GM12892 (cell line): ENCODE measurements around the gene MKX.

Source experiments
- POLR2A ChIP-seq: IDR thresholded peaks from 2 replicates; pipeline ENCODE4 v1.6.1; 2011; ENCODE audit warnings: low read depth, low read length, control low read depth
- POLR2AphosphoS5 ChIP-seq: IDR thresholded peaks from 2 replicates; pipeline ENCODE4 v1.6.1; 2011; ENCODE audit warnings: low read depth, low read length, control low read depth
- TAF1 ChIP-seq: IDR thresholded peaks from 2 replicates; pipeline ENCODE4 v1.6.1; 2011; ENCODE audit warnings: low read depth, mild to moderate bottlenecking, control low read depth, low read length, borderline replicate concordance

DNA sequence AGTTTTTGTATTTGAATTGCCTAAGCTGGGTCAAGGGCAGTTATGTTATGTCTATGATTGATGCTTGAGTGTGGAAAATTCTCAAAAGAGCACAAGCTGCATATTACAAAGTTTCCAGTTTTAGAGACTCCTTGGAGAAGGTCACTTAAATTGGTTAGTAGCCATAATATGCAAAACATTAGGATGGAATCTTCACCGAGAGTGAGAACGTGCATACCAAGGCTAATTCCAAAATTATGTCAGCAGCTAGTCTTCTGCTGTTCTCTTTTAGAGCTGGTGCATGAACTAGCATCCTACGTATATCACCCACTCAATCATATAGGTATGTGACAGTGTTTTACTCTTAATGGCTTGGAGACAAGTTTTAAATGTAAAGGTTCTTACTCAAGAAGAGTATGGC, 49.2 kb downstream of the MKX start:
- TF ChIP-seq POLR2A (no peak), POLR2AphosphoS5 (no peak), TAF1 (no peak)
